ENCODE data around the gene IFNL1. TPM values are rescaled to one million over a fixed set of nuclear protein-coding genes. Genes with fewer than 3 reads are reported as not detected.
"Not testable (repeated sequence)": the region's sequence is repeated elsewhere in the genome, so short reads cannot be mapped to it uniquely, and the experiment has no call there.

The IFNL1 gene
- total and polyA plus RNA-seq, 9 donors = not detected

- H3K27ac ChIP-seq (ENCODE audit: low read length); H3K9me3 ChIP-seq (replicated peaks; ENCODE audit: control insufficient read depth, low read depth, low read length); H3K4me1 ChIP-seq (ENCODE audit: control insufficient read depth, insufficient read depth, low read length); DNase-seq; H3K4me3 ChIP-seq (ENCODE audit: low read length); H3K36me3 ChIP-seq (ENCODE audit: control insufficient read depth, insufficient read depth, low read length): not testable (repeated sequence)
- WGBS (ENCODE audit: insufficient coverage) = 59% methylated on average over 3 of the region's 10 CpGs
- H3K27me3 ChIP-seq (ENCODE audit: control insufficient read depth, insufficient read depth, low read length) = peaks cover 24% of the 10 kb centered on the region
These were observed 26.8 kb upstream of the IFNL1 start for GRCh38 chr19:39269369-39269768.

GRCh38 chr19:39270036-39270871 lies 26.0 kb upstream of the IFNL1 start:
- WGBS (ENCODE audit: insufficient coverage) = 78% methylated on average over 6 of the region's 9 CpGs
- Histone ChIP-seq H3K4me3 (ENCODE audit: low read length) (no peak overlapping the region), H3K36me3 (ENCODE audit: control insufficient read depth, insufficient read depth, low read length) (no peaks in the 10 kb centered on the region), H3K9me3 (replicated peaks; ENCODE audit: control insufficient read depth, low read depth, low read length) (no peaks in the 10 kb centered on the region), H3K27me3 (ENCODE audit: control insufficient read depth, insufficient read depth, low read length) (peaks cover 15% of the 10 kb centered on the region), H3K27ac (ENCODE audit: low read length) (no peak overlapping the region), H3K4me1 (ENCODE audit: control insufficient read depth, insufficient read depth, low read length) (peaks cover 4% of the 10 kb centered on the region)
- peak; percentile 41 for DNase-seq

GRCh38 chr19:39273859-39274258 lies 22.3 kb upstream of the IFNL1 start:
- H3K4me3 ChIP-seq (ENCODE audit: low read length); H3K27ac ChIP-seq (ENCODE audit: low read length); DNase-seq; H3K9me3 ChIP-seq (replicated peaks; ENCODE audit: control insufficient read depth, low read depth, low read length); H3K36me3 ChIP-seq (ENCODE audit: control insufficient read depth, insufficient read depth, low read length); H3K4me1 ChIP-seq (ENCODE audit: control insufficient read depth, insufficient read depth, low read length): not testable (repeated sequence)
- WGBS (ENCODE audit: insufficient coverage) = no CpG with 5 or more reads among the region's 5 CpGs
- H3K27me3 ChIP-seq (ENCODE audit: control insufficient read depth, insufficient read depth, low read length) = peaks cover 13% of the 10 kb centered on the region

GRCh38 chr19:39275578-39275977 lies 20.6 kb upstream of the IFNL1 start:
- peaks cover 9% of the 10 kb centered on the region for H3K27me3 ChIP-seq (ENCODE audit: control insufficient read depth, insufficient read depth, low read length)
- no peaks in the 10 kb centered on the region for H3K36me3 ChIP-seq (ENCODE audit: control insufficient read depth, insufficient read depth, low read length)
- H3K4me1 ChIP-seq (ENCODE audit: control insufficient read depth, insufficient read depth, low read length) = no peaks in the 10 kb centered on the region
- no peak overlapping the region for H3K27ac ChIP-seq (ENCODE audit: low read length)
- WGBS (ENCODE audit: insufficient coverage) = 80% methylated on average over 5 of the region's 5 CpGs
- DNase-seq = no peak
- no peak overlapping the region for H3K4me3 ChIP-seq (ENCODE audit: low read length)
- H3K9me3 ChIP-seq (replicated peaks; ENCODE audit: control insufficient read depth, low read depth, low read length) = no peaks in the 10 kb centered on the region

- Histone ChIP-seq H3K27me3 (ENCODE audit: control insufficient read depth, insufficient read depth, low read length) (peaks cover 8% of the 10 kb centered on the region), H3K36me3 (ENCODE audit: control insufficient read depth, insufficient read depth, low read length) (no peaks in the 10 kb centered on the region), H3K9me3 (replicated peaks; ENCODE audit: control insufficient read depth, low read depth, low read length) (no peaks in the 10 kb centered on the region), H3K4me3 (ENCODE audit: low read length) (no peak overlapping the region), H3K27ac (ENCODE audit: low read length) (no peak overlapping the region), H3K4me1 (ENCODE audit: control insufficient read depth, insufficient read depth, low read length) (no peaks in the 10 kb centered on the region)
- DNase-seq = no peak
- 92% methylated on average over 4 of the region's 5 CpGs for WGBS (ENCODE audit: insufficient coverage)
These were observed 19.5 kb upstream of the IFNL1 start for GRCh38 chr19:39276740-39277139.

- Histone ChIP-seq H3K4me1 (ENCODE audit: control insufficient read depth, insufficient read depth, low read length) (no peaks in the 10 kb centered on the region), H3K36me3 (ENCODE audit: control insufficient read depth, insufficient read depth, low read length) (no peaks in the 10 kb centered on the region), H3K9me3 (replicated peaks; ENCODE audit: control insufficient read depth, low read depth, low read length) (peaks cover under 1% of the 10 kb centered on the region), H3K27ac (ENCODE audit: low read length) (no peak overlapping the region), H3K4me3 (ENCODE audit: low read length) (no peak overlapping the region), H3K27me3 (ENCODE audit: control insufficient read depth, insufficient read depth, low read length) (peaks cover 8% of the 10 kb centered on the region)
- DNase-seq = no peak
- WGBS (ENCODE audit: insufficient coverage) = 81% methylated on average over 6 of the region's 7 CpGs
These were observed 18.6 kb upstream of the IFNL1 start for GRCh38 chr19:39277598-39277997.

- peaks cover 8% of the 10 kb centered on the region for H3K27me3 ChIP-seq (ENCODE audit: control insufficient read depth, insufficient read depth, low read length)
- DNase-seq = no peak
- WGBS (ENCODE audit: insufficient coverage) = no CpG with 5 or more reads among the region's 1 CpG
- peaks cover 3% of the 10 kb centered on the region for H3K9me3 ChIP-seq (replicated peaks; ENCODE audit: control insufficient read depth, low read depth, low read length)
- no peaks in the 10 kb centered on the region for H3K36me3 ChIP-seq (ENCODE audit: control insufficient read depth, insufficient read depth, low read length)
- H3K4me3 ChIP-seq (ENCODE audit: low read length) = no peak overlapping the region
- H3K4me1 ChIP-seq (ENCODE audit: control insufficient read depth, insufficient read depth, low read length) = no peaks in the 10 kb centered on the region
- H3K27ac ChIP-seq (ENCODE audit: low read length) = no peak overlapping the region
These were observed 14.2 kb upstream of the IFNL1 start for GRCh38 chr19:39282021-39282420.

- H3K27ac ChIP-seq (ENCODE audit: low read length) = no peak overlapping the region
- no peaks in the 10 kb centered on the region for H3K36me3 ChIP-seq (ENCODE audit: control insufficient read depth, insufficient read depth, low read length)
- no peak for DNase-seq
- no peak overlapping the region for H3K4me3 ChIP-seq (ENCODE audit: low read length)
- H3K27me3 ChIP-seq (ENCODE audit: control insufficient read depth, insufficient read depth, low read length) = peaks cover 2% of the 10 kb centered on the region
- H3K9me3 ChIP-seq (replicated peaks; ENCODE audit: control insufficient read depth, low read depth, low read length) = peaks cover 3% of the 10 kb centered on the region
- H3K4me1 ChIP-seq (ENCODE audit: control insufficient read depth, insufficient read depth, low read length) = no peaks in the 10 kb centered on the region
- no CpG with 5 or more reads among the region's 1 CpG for WGBS (ENCODE audit: insufficient coverage)
These were observed 12.2 kb upstream of the IFNL1 start for GRCh38 chr19:39284032-39284431.

GRCh38 chr19:39293394-39293793 lies 2.8 kb upstream of the IFNL1 start:
- Histone ChIP-seq H3K27ac (ENCODE audit: low read length) (no peak overlapping the region), H3K4me3 (ENCODE audit: low read length) (no peak overlapping the region), H3K9me3 (replicated peaks; ENCODE audit: control insufficient read depth, low read depth, low read length) (no peaks in the 10 kb centered on the region), H3K4me1 (ENCODE audit: control insufficient read depth, insufficient read depth, low read length) (no peaks in the 10 kb centered on the region), H3K27me3 (ENCODE audit: control insufficient read depth, insufficient read depth, low read length) (peaks cover 11% of the 10 kb centered on the region), H3K36me3 (ENCODE audit: control insufficient read depth, insufficient read depth, low read length) (no peaks in the 10 kb centered on the region)
- WGBS (ENCODE audit: insufficient coverage) = no CpG with 5 or more reads among the region's 4 CpGs
- no peak for DNase-seq

GRCh38 chr19:39296906-39297305 lies 699 bp downstream of the IFNL1 start:
- no peaks in the 10 kb centered on the region for H3K4me1 ChIP-seq (ENCODE audit: control insufficient read depth, insufficient read depth, low read length)
- H3K36me3 ChIP-seq (ENCODE audit: control insufficient read depth, insufficient read depth, low read length) = no peaks in the 10 kb centered on the region
- DNase-seq = no peak
- no peak overlapping the region for H3K4me3 ChIP-seq (ENCODE audit: low read length)
- 71% methylated on average over 4 of the region's 4 CpGs for WGBS (ENCODE audit: insufficient coverage)
- peaks cover 12% of the 10 kb centered on the region for H3K27me3 ChIP-seq (ENCODE audit: control insufficient read depth, insufficient read depth, low read length)
- no peak overlapping the region for H3K27ac ChIP-seq (ENCODE audit: low read length)
- H3K9me3 ChIP-seq (replicated peaks; ENCODE audit: control insufficient read depth, low read depth, low read length) = no peaks in the 10 kb centered on the region

Data from muscle of leg (tissue), 11 donors.